ENCODE measurements around the gene EPN3. TPM values are rescaled to one million over a fixed set of nuclear protein-coding genes. Genes with fewer than 3 reads are reported as not detected.

EPN3 gene
- total RNA-seq, 1 experiment from 2014 or later = 22.8 TPM

GRCh38 chr17:50578173-50578572 is 45.6 kb downstream of the EPN3 start:
- intact Hi-C loops (cut with micrococcal nuclease; ENCODE audit: unreplicated experiment) = no loop called here
- H3K36me3 ChIP-seq (ENCODE audit: low read depth) = no peaks in the 10 kb centered on the region
- TF ChIP-seq EZH2 (IDR thresholded peaks at IDR 0.05; ENCODE audit: low read depth) = no peak
- TF ChIP-seq CTCF (conservative IDR thresholded peaks at IDR 0.05) = no peak
- no TSS peak for BruUV-seq (replicated peaks)
- ChIA-PET POLR2A (ENCODE audit: unreplicated experiment) (no interaction called here), CTCF (no interaction called here)
- peaks cover 26% of the 10 kb centered on the region; the same call in 1 of the 2 replicates for H3K27me3 ChIP-seq (ENCODE audit: insufficient read depth, low read depth)
- no peak for DNase-seq
- no peaks in the 10 kb centered on the region for H3F3A ChIP-seq (ENCODE audit: insufficient read depth, low read depth)
- H3K9me3 ChIP-seq (ENCODE audit: insufficient read depth, low read depth) = no peaks in the 10 kb centered on the region
- no peak overlapping the region for H3K4me2 ChIP-seq
- H4K20me1 ChIP-seq (ENCODE audit: insufficient read depth) = no peaks in the 10 kb centered on the region
- no peak overlapping the region for H2AFZ ChIP-seq
- H3K27ac ChIP-seq = no peak overlapping the region
- no peaks in the 10 kb centered on the region for H3K79me2 ChIP-seq (ENCODE audit: low read depth)
- no peaks in the 10 kb centered on the region for H3K4me1 ChIP-seq (replicated peaks; ENCODE audit: insufficient read depth)
- no peak overlapping the region for H3K4me3 ChIP-seq
- no peaks in the 10 kb centered on the region for H3K9me2 ChIP-seq (ENCODE audit: insufficient read depth)

GRCh38 chr17:50579399-50579798 is 46.9 kb downstream of the EPN3 start:
- H3K4me1 ChIP-seq (replicated peaks; ENCODE audit: insufficient read depth) = no peaks in the 10 kb centered on the region
- H3F3A ChIP-seq (ENCODE audit: insufficient read depth, low read depth) = no peaks in the 10 kb centered on the region
- no peak overlapping the region for H2AFZ ChIP-seq
- DNase-seq = no peak
- H3K9me2 ChIP-seq (ENCODE audit: insufficient read depth) = no peaks in the 10 kb centered on the region
- H3K4me3 ChIP-seq = no peak overlapping the region
- H3K36me3 ChIP-seq (ENCODE audit: low read depth) = no peaks in the 10 kb centered on the region
- H3K4me2 ChIP-seq = no peak overlapping the region
- no peak overlapping the region for H3K27ac ChIP-seq
- POLR2A ChIA-PET (ENCODE audit: unreplicated experiment) = interaction anchor here (0.6 kb wide), 1 partner anchor 286 kb away, joined by 3 read pairs; no protein-coding TSS in a partner anchor
- H3K27me3 ChIP-seq (ENCODE audit: insufficient read depth, low read depth) = peaks cover 26% of the 10 kb centered on the region; the same call in 1 of the 2 replicates
- H3K79me2 ChIP-seq (ENCODE audit: low read depth) = no peaks in the 10 kb centered on the region
- CTCF ChIA-PET = no interaction called here
- BruUV-seq (replicated peaks) = no TSS peak
- H3K9me3 ChIP-seq (ENCODE audit: insufficient read depth, low read depth) = no peaks in the 10 kb centered on the region
- TF ChIP-seq EZH2 (IDR thresholded peaks at IDR 0.05; ENCODE audit: low read depth) = no peak
- TF ChIP-seq CTCF (conservative IDR thresholded peaks at IDR 0.05) = no peak
- intact Hi-C loops (cut with micrococcal nuclease; ENCODE audit: unreplicated experiment) = no loop called here
- H4K20me1 ChIP-seq (ENCODE audit: insufficient read depth) = no peaks in the 10 kb centered on the region

- no peaks in the 10 kb centered on the region for H4K20me1 ChIP-seq (ENCODE audit: insufficient read depth)
- no peak for DNase-seq
- H2AFZ ChIP-seq = no peak overlapping the region
- no peak overlapping the region for H3K4me2 ChIP-seq
- no peak for TF ChIP-seq EZH2 (IDR thresholded peaks at IDR 0.05; ENCODE audit: low read depth)
- no peak for TF ChIP-seq CTCF (conservative IDR thresholded peaks at IDR 0.05)
- no peaks in the 10 kb centered on the region for H3K9me2 ChIP-seq (ENCODE audit: insufficient read depth)
- no peaks in the 10 kb centered on the region for H3F3A ChIP-seq (ENCODE audit: insufficient read depth, low read depth)
- no peaks in the 10 kb centered on the region for H3K79me2 ChIP-seq (ENCODE audit: low read depth)
- peaks cover 26% of the 10 kb centered on the region; the same call in 1 of the 2 replicates for H3K27me3 ChIP-seq (ENCODE audit: insufficient read depth, low read depth)
- H3K27ac ChIP-seq = no peak overlapping the region
- BruUV-seq (replicated peaks) = no TSS peak
- no peaks in the 10 kb centered on the region for H3K36me3 ChIP-seq (ENCODE audit: low read depth)
- no peak overlapping the region for H3K4me3 ChIP-seq
- H3K4me1 ChIP-seq (replicated peaks; ENCODE audit: insufficient read depth) = peaks cover 8% of the 10 kb centered on the region
- intact Hi-C loops (cut with micrococcal nuclease; ENCODE audit: unreplicated experiment) = no loop called here
- ChIA-PET POLR2A (ENCODE audit: unreplicated experiment) (no interaction called here), CTCF (no interaction called here)
- no peaks in the 10 kb centered on the region for H3K9me3 ChIP-seq (ENCODE audit: insufficient read depth, low read depth)
Observed at GRCh38 chr17:50580646-50581045, 48.1 kb downstream of the EPN3 start.
